Measurements from ENCODE around the gene COL23A1.

DNA sequence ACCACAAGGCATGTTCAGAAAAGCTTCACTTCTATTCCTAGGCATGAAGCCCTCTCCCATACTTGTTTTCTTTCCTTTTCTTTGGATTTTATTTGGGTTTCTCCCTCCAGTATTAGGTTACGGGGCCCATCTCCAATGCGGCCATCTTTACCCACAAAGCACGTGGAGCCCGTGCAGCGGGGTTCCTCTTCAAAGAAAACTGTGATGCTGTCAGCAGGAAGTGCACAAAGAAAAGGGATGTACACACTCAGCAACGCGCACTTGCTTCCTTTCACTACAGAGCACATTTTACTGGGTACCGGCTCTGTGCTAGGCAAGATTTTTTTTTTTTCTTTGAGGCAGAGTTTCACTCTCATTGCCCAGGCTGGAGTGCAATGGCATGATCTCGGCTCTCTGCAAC is 106.6 kb downstream of the COL23A1 start:
- no peak for TF ChIP-seq CTCF (IDR thresholded peaks at IDR 0.05; ENCODE audit: low read length)
- TF ChIP-seq EZH2 (optimal IDR thresholded peaks at IDR 0.05; ENCODE audit: low read depth, low read length), result no peak

All from MM.1S (cell line).